H9 (cell line): ENCODE data around the gene PARP16. TPM values are rescaled to one million over a fixed set of nuclear protein-coding genes. Genes with fewer than 3 reads are reported as not detected.

Experiments
- DNase-seq: peaks from one replicate; pipeline ENCODE4 v3.0.0-alpha.2; 2017
- H2AFZ ChIP-seq: one replicate; pipeline ENCODE4 v1.6.1; 2013; ENCODE audit warnings: mild to moderate bottlenecking, low read length, control low read depth, moderate library complexity
- H2AK5ac ChIP-seq: 2 replicates; pipeline ENCODE4 v1.6.1; 2013; ENCODE audit warnings: low read length, control low read depth, mixed read lengths; ENCODE audit not compliant: insufficient read length
- H2BK120ac ChIP-seq: one replicate; pipeline ENCODE4 v1.6.1; 2013; ENCODE audit warnings: low read depth, mild to moderate bottlenecking, low read length, control low read depth, inconsistent platforms; ENCODE audit not compliant: poor library complexity, severe bottlenecking
- H2BK12ac ChIP-seq: 2 replicates; pipeline ENCODE4 v1.6.1; 2013; ENCODE audit warnings: low read length, control low read depth, mixed read lengths, low read depth; ENCODE audit not compliant: insufficient read length
- H2BK15ac ChIP-seq: 2 replicates; pipeline ENCODE4 v1.6.1; 2013; ENCODE audit warnings: low read depth, low read length, control low read depth
- H2BK20ac ChIP-seq: one replicate; pipeline ENCODE4 v1.6.1; 2013; ENCODE audit warnings: low read depth, mild to moderate bottlenecking, low read length, control low read depth, inconsistent platforms; ENCODE audit not compliant: poor library complexity, severe bottlenecking
- H2BK5ac ChIP-seq: 2 replicates; pipeline ENCODE4 v1.6.1; 2013; ENCODE audit warnings: low read length, control low read depth, mixed read lengths; ENCODE audit not compliant: insufficient read length
- H3K14ac ChIP-seq: 2 replicates; pipeline ENCODE4 v1.6.1; 2013; ENCODE audit warnings: low read length, control low read depth; ENCODE audit not compliant: insufficient read depth
- H3K18ac ChIP-seq: 2 replicates; pipeline ENCODE4 v1.6.1; 2013; ENCODE audit warnings: low read depth, mild to moderate bottlenecking, mixed read lengths, low read length, control low read depth; ENCODE audit not compliant: insufficient read length
- H3K23ac ChIP-seq: 2 replicates; pipeline ENCODE4 v1.6.1; 2013; ENCODE audit warnings: low read length, control low read depth, mixed read lengths, low read depth; ENCODE audit not compliant: insufficient read length
- H3K23me2 ChIP-seq: 2 replicates; pipeline ENCODE4 v1.6.1; 2013; ENCODE audit warnings: low read depth, mild to moderate bottlenecking, mixed read lengths, low read length, control low read depth; ENCODE audit not compliant: insufficient read length, poor library complexity, severe bottlenecking
- H3K27ac ChIP-seq: 2 replicates; pipeline ENCODE4 v1.5.1; 2013; ENCODE audit warnings: low read length, control low read depth, mixed read lengths, low read depth; ENCODE audit not compliant: insufficient read length
- H3K27me3 ChIP-seq: 2 replicates; pipeline ENCODE4 v1.6.1; 2013; ENCODE audit warnings: low read length, control low read depth, inconsistent platforms; ENCODE audit not compliant: insufficient read depth
- H3K4ac ChIP-seq: 2 replicates; pipeline ENCODE4 v1.6.1; 2013; ENCODE audit warnings: low read depth, mild to moderate bottlenecking, control low read depth, inconsistent platforms, low read length, moderate library complexity
- H3K4me1 ChIP-seq: 2 replicates; pipeline ENCODE4 v1.6.1; 2013; ENCODE audit warnings: low read length, control low read depth, inconsistent platforms; ENCODE audit not compliant: insufficient read depth
- H3K4me2 ChIP-seq: 2 replicates; pipeline ENCODE4 v1.6.1; 2013; ENCODE audit warnings: low read length, control low read depth, mixed read lengths; ENCODE audit not compliant: insufficient read length, insufficient read depth
- H3K56ac ChIP-seq: 2 replicates; pipeline ENCODE4 v1.6.1; 2013; ENCODE audit warnings: low read depth, mild to moderate bottlenecking, mixed read lengths, low read length, control low read depth; ENCODE audit not compliant: insufficient read length
- H3K79me1 ChIP-seq: 2 replicates; pipeline ENCODE4 v1.6.1; 2013; ENCODE audit warnings: low read depth, mild to moderate bottlenecking, moderate library complexity, low read length, control low read depth, inconsistent platforms; ENCODE audit not compliant: insufficient read depth, poor library complexity, severe bottlenecking
- H3K79me2 ChIP-seq: 2 replicates; pipeline ENCODE4 v1.6.1; 2013; ENCODE audit warnings: low read length, control low read depth, inconsistent platforms; ENCODE audit not compliant: insufficient read depth
- H3K9ac ChIP-seq: 2 replicates; pipeline ENCODE4 v1.6.1; 2013; ENCODE audit warnings: low read length, control low read depth, mixed read lengths; ENCODE audit not compliant: insufficient read length; ENCODE audit errors: extremely low read depth
- H3K9me3 ChIP-seq: one replicate; pipeline ENCODE4 v1.6.1; 2013; ENCODE audit warnings: low read depth, low read length, inconsistent platforms; ENCODE audit not compliant: control insufficient read depth
- H3T11ph ChIP-seq: one replicate; pipeline ENCODE4 v1.6.1; 2013; ENCODE audit warnings: mild to moderate bottlenecking, low read length, control low read depth, inconsistent platforms
- H4K20me1 ChIP-seq: one replicate; pipeline ENCODE4 v1.6.1; 2013; ENCODE audit not compliant: control insufficient read depth, insufficient read length, insufficient read depth
- H4K5ac ChIP-seq: 2 replicates; pipeline ENCODE4 v1.6.1; 2013; ENCODE audit warnings: low read depth, mild to moderate bottlenecking, mixed read lengths, low read length, control low read depth; ENCODE audit not compliant: insufficient read length
- H4K8ac ChIP-seq: replicated peaks from 2 replicates; pipeline ENCODE4 v1.6.1; 2013; ENCODE audit warnings: low read length, control low read depth, mixed read lengths, low read depth; ENCODE audit not compliant: insufficient read length
- H4K91ac ChIP-seq: 2 replicates; pipeline ENCODE4 v1.6.1; 2013; ENCODE audit warnings: low read depth, mild to moderate bottlenecking, moderate library complexity, mixed read lengths, low read length, control low read depth; ENCODE audit not compliant: insufficient read length
- H3K27ac Mint-ChIP-seq, 3 experiments: 2 replicates in 2 of 3; 3 replicates in 1 of 3; pipeline ENCODE4 v1.8.0; 2020 to 2021; ENCODE audit warnings: mixed read lengths in 3 of 3, mild to moderate bottlenecking in 1 of 3, moderate library complexity in 1 of 3
- H3K27me3 Mint-ChIP-seq: 2 replicates; pipeline ENCODE4 v1.8.0; 2021; ENCODE audit warnings: low read depth, mild to moderate bottlenecking, moderate library complexity, mixed read lengths
- H3K36me3 Mint-ChIP-seq, 3 experiments: 2 replicates in 2 of 3; 3 replicates in 1 of 3; pipeline ENCODE4 v1.8.0; 2020 to 2021; ENCODE audit warnings: low read depth in 3 of 3, mixed read lengths in 3 of 3; ENCODE audit not compliant: insufficient read depth in 1 of 3
- H3K4me1 Mint-ChIP-seq, 2 experiments: 2 replicates each; pipeline ENCODE4 v1.8.0; 2020; ENCODE audit warnings: mixed read lengths in 2 of 2
- H3K4me3 Mint-ChIP-seq, 2 experiments: 2 replicates in 1 of 2; 3 replicates in 1 of 2; pipeline ENCODE4 v1.8.0; 2020 to 2021; ENCODE audit warnings: mild to moderate bottlenecking in 2 of 2, mixed read lengths in 2 of 2, moderate library complexity in 1 of 2
- H3K9me3 Mint-ChIP-seq, 2 experiments: 2 replicates in 1 of 2; 3 replicates in 1 of 2; pipeline ENCODE4 v1.8.0; 2020; ENCODE audit warnings: mild to moderate bottlenecking in 2 of 2, mixed read lengths in 2 of 2, moderate library complexity in 1 of 2
- CTCF ChIP-seq: fragments of 200-600 bp; sonication (generic); conservative IDR thresholded peaks from 3 replicates; pipeline ENCODE4 v1.8.0; 2021; ENCODE audit warnings: antibody characterized with exemption, mild to moderate bottlenecking
- WGBS: extraction: QIAGEN DNeasy Blood & Tissue Kit; methylation state at CpG from one replicate; pipeline ENCODE4 v1.1.7; 2013; ENCODE audit warnings: missing lambda C conversion rate, low lambda C conversion rate, mixed read lengths; ENCODE audit not compliant: insufficient read length; ENCODE audit errors: extremely low coverage; 5-methylcytosine and 5-hydroxymethylcytosine counted together
- total RNA-seq: library from RNA; stranded (reverse); gene quantifications from 2 replicates; pipeline ENCODE4 v1.2.1, GENCODE V29; 2021

The PARP16 gene
- total RNA-seq, 1 experiment from 2014 or later, result 3.9 TPM

- H3K27me3 ChIP-seq, result 0 out of 2 replicates have a peak, but pooled peaks cover 2% of the 10 kb centered on the region
- no peak overlapping the region for H3K27ac ChIP-seq
- H3K79me1 ChIP-seq, result no peaks in the 10 kb centered on the region
- Mint-ChIP-seq H3K4me1 (peaks cover 17 to 20% of the 10 kb centered on the region in 2 experiments), H3K9me3 (no peaks in the 10 kb centered on the region), H3K36me3 (no peaks in the 10 kb centered on the region), H3K27ac (no peak overlapping the region), H3K27me3 (peaks cover 14% of the 10 kb centered on the region), H3K4me3 (no peak overlapping the region)
- H4K8ac ChIP-seq, result no peak overlapping the region
- H4K20me1 ChIP-seq, result no peaks in the 10 kb centered on the region
- no peak overlapping the region for H3K56ac ChIP-seq
- no peaks in the 10 kb centered on the region for H3K79me2 ChIP-seq
- H2BK120ac ChIP-seq, result no peak overlapping the region
- H2BK5ac ChIP-seq, result no peak overlapping the region
- no peak overlapping the region for H3K9ac ChIP-seq
- H2AFZ ChIP-seq, result no peak overlapping the region
- peaks cover 2% of the 10 kb centered on the region; the same call in 1 of the 2 replicates for H3K4me1 ChIP-seq
- no peak overlapping the region for H2BK12ac ChIP-seq
- H4K91ac ChIP-seq, result no peak overlapping the region
- no peak overlapping the region for H4K5ac ChIP-seq
- WGBS, result no CpG with 5 or more reads among the region's 7 CpGs
- H3K23ac ChIP-seq, result no peak overlapping the region
- H3T11ph ChIP-seq, result no peak overlapping the region
- TF ChIP-seq CTCF, result no peak
- H2BK15ac ChIP-seq, result no peak overlapping the region
- peaks cover 11% of the 10 kb centered on the region for H3K23me2 ChIP-seq
- H3K9me3 ChIP-seq, result no peaks in the 10 kb centered on the region
- H2BK20ac ChIP-seq, result no peak overlapping the region
- H3K4ac ChIP-seq, result no peak overlapping the region
- no peak overlapping the region for H3K18ac ChIP-seq
- no peak overlapping the region for H3K14ac ChIP-seq
- DNase-seq, result no peak
- H3K4me2 ChIP-seq, result no peak overlapping the region
- H2AK5ac ChIP-seq, result no peak overlapping the region
These were observed 2.7 kb upstream of the PARP16 start for GRCh38 chr15:65289261-65289854.
